Caco-2 (cell line): Measurements from ENCODE around the gene LMTK3. TPM values are rescaled to one million over a fixed set of nuclear protein-coding genes. Genes with fewer than 3 reads are reported as not detected.

Source experiments
- BruUV-seq: library from RNA; stranded (reverse); fragments of 400-500 nt; replicated peaks from 2 replicates; lab custom pipeline; 2021; lab: Mats Ljungman, UMichigan
- CTCF ChIA-PET: fragments of 300-600 bp; sonication (Branson Sonifier 250); formaldehyde crosslinking; loops from one replicate; lab custom pipeline; 2022; ENCODE audit warnings: antibody characterized with exemption; lab: Charles Lee
- POLR2A ChIA-PET: fragments of 300-600 bp; sonication (Branson Sonifier 250); formaldehyde crosslinking; loops from one replicate; lab custom pipeline; 2022; ENCODE audit warnings: antibody characterized with exemption; lab: Charles Lee
- DNase-seq, 2 experiments: peaks; one replicate each; pipeline versions ENCODE4 v3.0.0 to v3.0.0-alpha.2; 2020 to 2022
- H3K27me3 ChIP-seq: replicated peaks from 2 replicates; pipeline ENCODE4 v1.6.0; 2011; ENCODE audit warnings: low read length; ENCODE audit not compliant: control insufficient read depth, insufficient read depth
- H3K36me3 ChIP-seq: 2 replicates; pipeline ENCODE4 v1.5.1; 2011; ENCODE audit warnings: low read length; ENCODE audit not compliant: control insufficient read depth, insufficient read depth
- H3K4me1 ChIP-seq: fragments of 250-450 bp; sonication (Bioruptor Pico); 2 replicates; pipeline ENCODE4 v1.5.1; 2020; ENCODE audit warnings: mild to moderate bottlenecking
- H3K4me3 ChIP-seq: 2 replicates; pipeline ENCODE4 v1.5.1; 2011; ENCODE audit warnings: low read depth, mild to moderate bottlenecking, control low read depth, low read length
- H3K9me3 ChIP-seq: fragments of 250-450 bp; sonication (Bioruptor Pico); 2 replicates; pipeline ENCODE4 v1.5.1; 2020; ENCODE audit warnings: mild to moderate bottlenecking, moderate library complexity
- H3K27ac Mint-ChIP-seq: one replicate; pipeline ENCODE4 v1.8.0; 2022; ENCODE audit warnings: mixed read lengths; ENCODE audit not compliant: unreplicated experiment
- H3K27me3 Mint-ChIP-seq: one replicate; pipeline ENCODE4 v1.8.0; 2022; ENCODE audit warnings: mixed read lengths; ENCODE audit not compliant: insufficient read depth, unreplicated experiment
- H3K36me3 Mint-ChIP-seq: one replicate; pipeline ENCODE4 v1.8.0; 2022; ENCODE audit warnings: mild to moderate bottlenecking, mixed read lengths; ENCODE audit not compliant: insufficient read depth, unreplicated experiment
- H3K4me1 Mint-ChIP-seq: one replicate; pipeline ENCODE4 v1.8.0; 2022; ENCODE audit warnings: low read depth, mixed read lengths; ENCODE audit not compliant: unreplicated experiment
- H3K4me3 Mint-ChIP-seq: one replicate; pipeline ENCODE4 v1.8.0; 2022; ENCODE audit warnings: mild to moderate bottlenecking, moderate library complexity, mixed read lengths; ENCODE audit not compliant: unreplicated experiment
- H3K9me3 Mint-ChIP-seq: one replicate; pipeline ENCODE4 v1.8.0; 2022; ENCODE audit warnings: mixed read lengths; ENCODE audit not compliant: unreplicated experiment
- CTCF ChIP-seq, 2 experiments: fragments of 200-600 bp in 1 of 2; IDR thresholded peaks; 1 replicate in 1 of 2; 2 replicates in 1 of 2; pipeline versions ENCODE4 v1.5.1 to v1.8.0; 2011 to 2022; ENCODE audit warnings: antibody characterized with exemption in 1 of 2, control low read depth in 1 of 2, inconsistent platforms in 1 of 2, low read depth in 1 of 2, low read length in 1 of 2, mild to moderate bottlenecking in 1 of 2, moderate library complexity in 1 of 2; ENCODE audit not compliant: insufficient read depth in 1 of 2, severe bottlenecking in 1 of 2, unreplicated experiment in 1 of 2
- intact Hi-C: fragments of 100-400 bp; cut with micrococcal nuclease; formaldehyde crosslinking; loops from one replicate; pipeline ENCODE4 v1.10.0; 2022; ENCODE audit not compliant: unreplicated experiment
- total RNA-seq: library from RNA; stranded (reverse); gene quantifications from 2 replicates; pipeline ENCODE4 v1.2.3, GENCODE V29; 2022

LMTK3 gene
- total RNA-seq, 1 experiment from 2014 or later = 22.6 TPM

- Histone ChIP-seq H3K4me1 (peaks cover 7% of the 10 kb centered on the region; the same call in 1 of the 2 replicates), H3K9me3 (no peaks in the 10 kb centered on the region), H3K27me3 (no peaks in the 10 kb centered on the region), H3K4me3 (no peak overlapping the region), H3K36me3 (peaks cover 9% of the 10 kb centered on the region)
- DNase-seq = no peak
- Mint-ChIP-seq H3K9me3 (no peaks in the 10 kb centered on the region), H3K36me3 (peaks cover 86% of the 10 kb centered on the region), H3K4me1 (peaks cover 13% of the 10 kb centered on the region), H3K4me3 (no peak overlapping the region), H3K27ac (no peak overlapping the region), H3K27me3 (no peaks in the 10 kb centered on the region)
- intact Hi-C loops = no loop called here
- TF ChIP-seq CTCF (IDR thresholded peaks at IDR 0.05; ENCODE audit: insufficient read depth in 1 of 2, low read depth in 1 of 2, low read length in 1 of 2, severe bottlenecking in 1 of 2, unreplicated experiment in 1 of 2) = no peak
- ChIA-PET CTCF (interaction anchor here (0.6 kb wide), 2 partner anchors 18 to 134 kb away, joined by 3 read pairs; no protein-coding TSS in a partner anchor), POLR2A (interaction anchor here (0.6 kb wide), 2 partner anchors 17 to 203 kb away, joined by 4 read pairs; no protein-coding TSS in a partner anchor)
- BruUV-seq = no TSS peak
Observed at GRCh38 chr19:48475369-48476068, 36.1 kb downstream of the LMTK3 start.

GRCh38 chr19:48474084-48474592 is 37.5 kb downstream of the LMTK3 start:
- CTCF ChIA-PET = no interaction called here
- Histone ChIP-seq H3K27me3 (no peaks in the 10 kb centered on the region), H3K4me1 (peaks cover 11% of the 10 kb centered on the region; the same call in 1 of the 2 replicates), H3K4me3 (no peak overlapping the region), H3K9me3 (no peaks in the 10 kb centered on the region), H3K36me3 (peaks cover 9% of the 10 kb centered on the region)
- no peaks in the 10 kb centered on the region for H3K27me3 Mint-ChIP-seq
- no peak for DNase-seq
- H3K4me3 Mint-ChIP-seq = no peak overlapping the region
- no TSS peak for BruUV-seq
- no peak for TF ChIP-seq CTCF (IDR thresholded peaks at IDR 0.05; ENCODE audit: insufficient read depth in 1 of 2, low read depth in 1 of 2, low read length in 1 of 2, severe bottlenecking in 1 of 2, unreplicated experiment in 1 of 2)
- H3K4me1 Mint-ChIP-seq = peaks cover 7% of the 10 kb centered on the region
- H3K9me3 Mint-ChIP-seq = no peaks in the 10 kb centered on the region
- H3K36me3 Mint-ChIP-seq = peaks cover 86% of the 10 kb centered on the region
- H3K27ac Mint-ChIP-seq = peak overlapping the region; percentile 53
- POLR2A ChIA-PET = no interaction called here
- intact Hi-C loops = no loop called here

GRCh38 chr19:48473161-48473966 is 38.3 kb downstream of the LMTK3 start:
- peak; percentile 52 to 68 for DNase-seq
- H3K4me3 Mint-ChIP-seq = no peak overlapping the region
- TF ChIP-seq CTCF (IDR thresholded peaks at IDR 0.05; ENCODE audit: insufficient read depth in 1 of 2, low read depth in 1 of 2, low read length in 1 of 2, severe bottlenecking in 1 of 2, unreplicated experiment in 1 of 2) = no peak
- H3K27me3 Mint-ChIP-seq = no peaks in the 10 kb centered on the region
- H3K27ac Mint-ChIP-seq = peak overlapping the region; percentile 56
- peaks cover 7% of the 10 kb centered on the region for H3K4me1 Mint-ChIP-seq
- ChIA-PET CTCF (no interaction called here), POLR2A (no interaction called here)
- intact Hi-C loops = no loop called here
- Histone ChIP-seq H3K4me1 (peaks cover 11% of the 10 kb centered on the region; the same call in 1 of the 2 replicates), H3K27me3 (no peaks in the 10 kb centered on the region), H3K36me3 (peaks cover 9% of the 10 kb centered on the region), H3K4me3 (no peak overlapping the region), H3K9me3 (no peaks in the 10 kb centered on the region)
- no peaks in the 10 kb centered on the region for H3K9me3 Mint-ChIP-seq
- no TSS peak for BruUV-seq
- H3K36me3 Mint-ChIP-seq = peaks cover 86% of the 10 kb centered on the region
